SK-N-DZ (cell line): Measurements from ENCODE around the gene C1orf167.

Experiments
- DNase-seq: peaks from one replicate; pipeline ENCODE4 v3.0.0-alpha.2; 2015; ENCODE audit warnings: low spot score

The C1orf167 gene

GRCh38 chr1:11736746-11737639 is 25.0 kb upstream of the C1orf167 start:
- no peak for DNase-seq

GRCh38 chr1:11738096-11738495 is 23.9 kb upstream of the C1orf167 start:
- no peak for DNase-seq

DNA sequence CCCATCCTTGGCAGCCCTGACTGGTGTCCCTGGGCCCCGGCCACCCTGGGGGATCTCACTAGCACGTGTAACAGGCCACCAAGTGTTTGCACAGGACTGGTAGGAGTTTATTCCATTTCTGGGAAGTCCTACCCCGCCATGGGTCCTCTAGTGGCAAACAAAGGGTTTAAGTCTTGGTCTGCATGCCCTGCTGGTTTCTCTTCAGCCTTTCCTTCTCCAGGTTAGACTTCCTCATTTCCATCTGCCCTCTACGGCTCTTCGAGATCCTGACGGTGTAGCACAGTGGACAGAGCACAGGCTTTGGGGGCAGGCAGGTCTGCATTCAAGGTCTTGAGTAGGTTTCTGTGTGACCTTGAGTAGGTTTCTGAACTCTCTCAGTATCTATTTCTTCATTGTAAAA is 23.2 kb upstream of the C1orf167 start:
- no peak for DNase-seq

DNA sequence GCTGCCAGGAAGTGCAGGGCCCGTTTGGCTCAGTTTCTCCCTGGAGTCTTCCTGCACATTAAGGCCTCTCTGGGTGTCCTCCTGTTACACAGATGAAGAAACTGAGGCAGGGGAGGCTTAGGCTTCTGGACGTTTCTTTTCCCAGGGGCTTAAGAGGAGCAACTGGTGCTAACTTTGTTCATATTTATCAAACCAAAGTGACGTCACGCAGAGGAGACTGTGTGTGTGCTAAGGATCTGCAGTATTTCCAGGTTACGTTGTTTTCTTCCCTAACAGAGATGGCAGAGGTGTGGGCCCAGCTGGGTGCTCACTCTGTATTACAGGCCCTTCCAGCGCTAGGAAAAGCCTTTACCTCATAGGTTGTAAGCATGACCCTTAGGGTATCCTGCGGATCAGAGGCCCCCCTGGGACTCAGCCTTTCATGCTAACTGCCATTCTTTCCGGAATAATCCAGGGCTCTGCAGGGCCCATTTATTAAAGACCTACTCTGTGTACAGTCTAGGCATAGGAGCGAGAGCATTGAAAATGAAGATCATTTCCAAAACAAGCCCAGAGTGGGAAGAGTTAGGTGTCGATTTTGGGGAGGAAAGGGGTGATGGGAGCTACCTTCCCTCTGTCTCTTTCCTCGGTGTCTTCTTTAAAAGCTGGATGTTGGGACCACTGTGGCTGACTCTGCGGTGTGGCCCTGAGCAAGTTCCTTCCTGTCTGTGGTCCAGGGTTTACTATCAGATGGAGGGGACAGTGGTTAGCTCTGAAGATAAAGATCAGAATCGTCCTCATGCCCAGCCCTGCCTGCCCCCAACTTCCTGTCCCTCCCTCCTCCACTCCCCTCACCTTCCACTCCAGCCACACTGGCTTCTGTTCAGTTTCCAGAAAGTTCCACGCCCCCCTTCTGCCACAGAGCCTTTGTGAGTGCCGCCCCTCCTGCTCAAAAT is 21.5 kb upstream of the C1orf167 start:
- no peak for DNase-seq

GRCh38 chr1:11741482-11741881 is 20.5 kb upstream of the C1orf167 start:
- DNase-seq: no peak

- no peak for DNase-seq
Observed at GRCh38 chr1:11741919-11742558, 20.0 kb upstream of the C1orf167 start.

DNA sequence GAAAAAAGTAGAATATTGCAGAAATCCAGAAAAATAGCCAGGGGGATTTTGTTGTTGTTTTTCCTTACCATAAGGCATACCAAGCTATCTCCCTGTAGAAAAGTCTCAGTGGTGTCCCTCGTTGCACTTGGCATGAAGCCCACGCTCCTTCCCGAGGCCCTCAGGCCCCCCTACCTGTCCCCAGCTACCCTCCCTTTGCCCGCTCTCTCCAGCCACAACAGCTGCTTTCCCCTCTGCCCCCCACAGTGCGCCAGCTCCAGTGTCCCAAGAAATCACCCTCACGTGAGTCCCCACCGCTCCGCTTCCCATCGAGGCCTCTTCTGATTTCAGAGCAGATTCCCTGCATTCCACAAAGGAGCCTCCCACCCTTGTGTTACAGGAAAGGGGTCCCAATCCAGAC is 17.7 kb upstream of the C1orf167 start:
- no peak for DNase-seq

DNA sequence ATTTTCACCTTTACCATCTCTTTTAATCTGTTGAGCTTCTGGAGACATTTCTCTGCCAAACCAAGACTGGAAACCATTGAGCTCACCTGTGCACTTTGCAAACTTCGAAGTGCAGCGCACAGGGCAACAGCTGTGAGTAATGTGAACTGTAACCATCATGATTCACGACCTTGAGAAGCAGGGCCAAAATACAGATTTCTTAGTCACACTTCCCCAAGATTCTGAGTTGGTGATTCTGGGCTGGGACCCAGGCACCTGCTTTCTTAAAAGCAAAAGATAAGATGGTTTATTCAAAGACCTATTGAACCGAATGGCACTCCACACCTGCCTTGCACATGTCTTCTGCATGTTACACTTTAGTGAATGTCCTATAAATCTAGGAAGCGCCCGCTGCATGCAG is 15.9 kb upstream of the C1orf167 start:
- DNase-seq: no peak

DNA sequence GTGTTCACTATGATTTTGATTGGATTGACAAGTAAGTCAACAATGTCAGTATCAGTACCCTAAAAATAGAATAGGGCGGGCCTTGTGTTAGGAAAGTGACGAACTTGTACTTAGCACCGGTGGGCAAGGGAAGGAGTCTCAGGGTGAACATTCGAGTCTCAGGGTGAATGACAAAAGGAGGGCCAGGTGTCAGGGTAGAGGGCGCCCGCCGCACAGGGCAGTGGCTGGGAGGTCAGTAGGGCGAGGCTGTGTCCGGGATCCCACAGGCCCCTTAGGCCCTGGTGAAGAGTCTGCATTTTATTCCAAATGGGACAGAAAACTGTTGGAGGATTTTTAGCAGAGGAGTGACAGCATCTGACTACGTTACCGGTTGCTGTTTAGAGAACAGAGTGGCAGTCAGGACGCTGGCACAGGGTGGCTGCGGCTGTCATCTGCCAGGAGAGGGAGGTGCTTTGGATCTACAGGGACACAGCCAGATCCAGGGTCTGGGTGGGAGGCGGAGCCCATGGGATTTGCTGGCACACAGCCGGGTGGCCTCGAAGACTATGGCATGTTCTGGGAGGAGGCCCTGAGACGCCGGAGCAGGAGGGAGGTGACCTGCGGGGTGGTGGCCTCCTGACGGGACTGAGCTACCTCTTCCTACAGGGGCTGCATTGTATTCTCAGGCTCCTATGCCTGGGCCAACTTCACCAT is 15.1 kb upstream of the C1orf167 start:
- DNase-seq: no peak

GRCh38 chr1:11748294-11749202 is 13.4 kb upstream of the C1orf167 start:
- no peak for DNase-seq

GRCh38 chr1:11749203-11749689 is 12.7 kb upstream of the C1orf167 start:
- DNase-seq: no peak

- no peak for DNase-seq
Observed at GRCh38 chr1:11749996-11750395, 12.0 kb upstream of the C1orf167 start.

DNA sequence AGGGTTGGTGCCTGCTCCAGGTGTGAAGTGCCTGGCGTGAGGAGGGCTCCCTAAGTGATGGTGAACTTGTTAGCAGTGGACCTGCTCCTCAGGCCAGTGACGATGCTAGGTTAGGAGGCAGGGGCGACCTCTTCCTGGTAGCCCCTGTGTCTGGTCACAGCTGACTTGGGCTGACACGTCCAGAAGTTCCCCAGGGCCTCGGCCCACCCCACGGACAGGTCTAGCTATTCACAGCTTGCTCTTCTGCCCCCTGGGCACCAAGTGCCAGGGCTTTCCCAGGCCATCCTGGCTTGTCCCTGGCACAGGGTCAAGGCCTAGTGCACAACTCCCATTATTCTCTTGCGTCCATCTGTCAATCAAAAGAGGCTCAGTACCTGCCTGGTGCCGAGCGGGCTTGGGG is 10.9 kb upstream of the C1orf167 start:
- no peak for DNase-seq

- DNase-seq: no peak
Observed at GRCh38 chr1:11752359-11753088, 9.5 kb upstream of the C1orf167 start.

DNA sequence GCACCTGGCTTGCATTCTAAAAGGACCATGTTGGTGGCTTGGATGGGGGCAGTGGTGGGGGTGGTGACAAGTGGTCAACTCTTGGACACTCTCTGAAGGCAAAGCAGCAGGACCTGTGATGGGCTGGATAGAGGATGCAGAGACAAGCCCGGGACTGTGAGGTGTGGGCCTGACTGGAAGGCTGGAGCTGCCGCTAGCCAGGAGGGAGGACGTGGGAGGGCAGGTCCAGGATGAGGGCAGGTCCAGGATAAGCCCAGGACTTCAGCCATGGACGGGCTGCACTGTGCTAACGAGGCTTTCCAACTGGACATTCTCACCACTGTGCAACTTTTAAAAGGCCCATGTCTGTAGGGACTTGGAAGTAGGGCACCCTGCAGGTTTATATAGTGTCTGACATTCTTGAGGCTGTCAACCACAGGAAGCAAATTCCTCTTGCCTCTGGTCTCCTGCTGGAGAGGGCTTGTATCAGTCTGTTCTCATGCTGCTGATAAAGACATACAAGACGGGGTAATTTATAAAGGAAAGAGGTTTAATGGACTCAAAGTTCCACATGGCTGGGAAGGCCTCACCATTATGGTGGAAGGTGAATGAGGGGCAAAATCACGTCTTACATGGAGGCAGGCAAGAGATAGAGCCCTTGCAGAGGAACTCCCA is 8.3 kb upstream of the C1orf167 start:
- no peak for DNase-seq

DNA sequence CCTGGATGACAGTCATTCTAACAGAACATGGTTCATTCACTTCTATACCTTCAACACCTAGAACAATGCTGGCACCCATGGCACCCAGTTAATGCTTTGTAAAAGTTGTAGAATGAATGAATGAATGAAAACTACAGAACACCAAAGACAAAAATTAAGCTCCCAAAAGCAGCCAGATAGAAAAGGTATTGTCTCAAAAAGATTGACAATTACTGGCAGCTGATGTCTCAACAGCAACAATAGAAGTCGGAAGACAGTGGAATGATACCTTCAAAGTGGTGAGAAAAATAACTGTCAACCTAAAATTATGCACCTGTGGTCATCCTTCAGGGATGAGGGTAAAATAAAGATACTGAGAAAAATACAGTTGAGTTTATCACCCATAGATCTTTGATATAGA is 4.9 kb upstream of the C1orf167 start:
- DNase-seq: no peak

GRCh38 chr1:11759791-11760190 is 2.2 kb upstream of the C1orf167 start:
- no peak for DNase-seq

DNA sequence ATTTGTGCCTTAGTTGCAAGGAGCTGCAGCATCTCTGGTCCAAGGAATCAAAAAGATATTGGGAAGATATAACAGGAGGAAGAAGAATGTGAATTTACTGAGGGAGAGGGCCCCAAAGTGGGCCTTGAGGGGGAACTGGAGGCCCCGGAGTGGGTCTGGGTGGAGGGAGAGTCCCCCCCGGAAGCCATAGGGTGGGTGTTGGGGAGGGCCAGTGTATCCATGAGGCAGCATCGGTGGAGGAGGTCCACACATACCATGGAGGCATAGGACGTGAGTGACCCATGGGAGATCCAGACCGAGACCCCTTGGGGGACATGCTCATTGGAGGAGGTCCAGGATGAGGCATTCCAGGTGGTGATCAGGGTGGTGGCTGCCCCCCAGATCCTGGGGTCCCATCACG is 708 bp upstream of the C1orf167 start:
- DNase-seq: no peak

DNA sequence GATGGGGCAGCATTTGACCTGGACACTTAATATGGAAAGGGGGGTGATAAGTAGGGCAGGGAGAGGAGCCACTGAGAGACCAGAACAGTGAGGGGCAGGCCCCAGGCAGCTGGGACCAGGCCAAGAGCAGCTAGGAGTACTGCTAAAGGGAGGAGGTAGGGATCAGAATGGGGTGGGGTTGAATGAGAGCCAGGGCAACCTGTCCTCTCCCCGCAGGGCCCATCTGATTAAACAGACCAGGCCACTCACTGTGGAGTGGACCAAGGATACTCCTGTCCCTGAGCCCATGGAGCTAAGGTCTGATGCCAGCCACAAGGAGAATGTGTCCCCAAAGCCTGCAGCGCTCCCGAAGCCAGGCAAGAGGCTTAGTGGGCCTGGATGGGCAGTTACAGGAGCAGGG is 2.1 kb downstream of the C1orf167 start:
- DNase-seq: no peak
